Fibroblast of skin of scalp (primary cell): ENCODE data around the gene SYMPK.
A peak's percentile ranks its signal among the peaks of the same experiment; 100 is the strongest.

Experiments
- DNase-seq: peaks from one replicate; pipeline ENCODE4 v3.0.0-alpha.2; 2013

Gene SYMPK

DNA sequence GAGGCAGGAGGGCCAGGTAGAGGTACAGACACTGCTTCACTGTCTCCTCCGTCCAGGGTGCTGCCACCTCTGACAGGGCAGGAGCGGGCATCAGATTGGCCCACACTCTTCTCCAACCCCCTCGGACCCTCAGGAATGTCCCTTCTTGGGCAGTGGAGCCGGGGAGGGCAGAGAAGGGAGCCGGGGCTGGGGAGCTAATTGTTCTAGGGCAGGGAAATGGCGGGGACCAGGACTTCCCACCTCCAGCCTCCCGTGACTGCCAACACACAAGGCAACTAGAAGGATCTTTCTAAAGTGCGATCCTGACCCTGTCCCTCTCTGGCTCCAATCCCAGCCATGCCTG is 37.7 kb downstream of the SYMPK start:
- DNase-seq: no peak

GRCh38 chr19:45824531-45825262 is 38.2 kb downstream of the SYMPK start:
- no peak for DNase-seq

DNA sequence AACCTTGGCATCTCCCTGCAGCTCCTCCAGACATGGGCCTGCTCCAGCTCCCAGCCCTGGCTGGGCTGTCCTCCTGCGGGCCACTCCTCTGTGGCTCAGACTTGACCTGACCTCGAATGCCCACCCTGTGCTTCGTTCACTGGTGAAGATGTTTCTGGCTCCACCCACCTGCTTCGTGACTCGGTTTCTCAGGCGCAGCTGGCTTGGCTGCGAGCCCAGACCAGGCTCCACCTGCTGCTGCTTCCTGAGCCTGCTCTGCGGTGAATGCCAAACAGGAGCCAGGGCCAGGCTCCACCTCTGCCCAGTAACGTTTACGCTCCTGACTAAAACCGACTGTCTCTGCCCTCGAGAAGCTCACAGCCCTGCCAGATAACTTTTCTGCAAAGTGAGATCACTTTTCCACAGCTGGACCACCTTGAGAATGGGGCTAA is 38.9 kb downstream of the SYMPK start:
- DNase-seq: no peak

DNA sequence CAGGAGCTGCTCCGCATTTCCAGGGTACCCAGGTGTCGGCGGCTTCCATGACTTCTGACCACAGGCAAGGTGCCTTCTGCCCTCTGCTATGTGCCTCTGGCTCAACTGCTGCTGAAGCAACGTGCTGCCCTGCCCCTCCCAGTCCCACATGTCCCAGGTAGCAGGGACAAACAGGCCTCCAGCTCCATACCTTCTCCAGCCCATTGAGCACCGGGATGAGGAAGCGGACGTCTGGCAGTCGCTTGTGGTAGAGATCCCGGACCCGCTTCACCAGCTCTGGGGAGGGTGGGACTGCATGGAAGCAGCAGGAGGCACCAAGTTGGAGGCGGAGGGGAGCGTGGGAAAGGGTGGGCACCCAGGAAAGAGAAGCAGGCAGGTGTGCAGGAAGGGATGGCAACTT is 39.8 kb downstream of the SYMPK start:
- no peak for DNase-seq

DNA sequence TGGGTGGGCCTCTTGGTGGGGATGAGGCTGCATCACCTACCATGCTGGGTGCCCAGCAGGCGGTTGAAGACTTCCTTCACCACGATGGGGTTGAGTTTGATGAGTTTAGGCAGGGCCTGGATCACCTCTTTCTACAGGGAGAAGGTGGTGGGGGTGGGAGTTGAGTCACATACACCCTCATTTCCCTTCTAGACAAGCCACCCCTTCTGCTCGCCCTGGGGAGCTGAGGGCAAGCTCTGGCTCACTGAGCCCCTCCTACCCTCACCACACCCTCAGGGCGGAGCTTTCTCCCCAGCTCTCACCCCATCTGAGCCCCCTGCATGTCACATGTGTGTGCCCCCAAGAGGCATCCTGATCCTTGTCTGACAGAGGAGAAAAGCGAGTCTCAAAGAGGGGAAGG is 40.2 kb downstream of the SYMPK start:
- no peak for DNase-seq

DNA sequence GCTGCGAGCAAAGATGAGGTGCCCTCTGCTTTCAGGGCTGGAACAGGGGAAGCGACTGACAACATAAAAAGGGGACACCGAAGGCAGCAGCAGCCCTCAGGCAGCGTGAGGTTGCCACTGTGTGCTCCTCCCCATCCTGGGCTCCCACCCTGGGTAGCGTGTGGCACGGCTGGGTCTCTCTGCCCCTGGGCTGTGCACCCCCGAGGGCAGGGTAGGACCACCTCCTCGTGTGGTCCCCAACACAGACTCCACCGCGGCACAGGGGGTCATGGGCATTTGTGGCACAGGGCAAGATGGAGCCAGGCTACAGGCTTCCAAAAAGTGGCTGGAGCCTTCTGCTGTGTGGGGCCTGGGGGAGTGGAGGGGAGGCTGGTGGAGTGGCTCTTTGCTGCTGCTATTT is 41.4 kb downstream of the SYMPK start:
- DNase-seq: no peak

DNA sequence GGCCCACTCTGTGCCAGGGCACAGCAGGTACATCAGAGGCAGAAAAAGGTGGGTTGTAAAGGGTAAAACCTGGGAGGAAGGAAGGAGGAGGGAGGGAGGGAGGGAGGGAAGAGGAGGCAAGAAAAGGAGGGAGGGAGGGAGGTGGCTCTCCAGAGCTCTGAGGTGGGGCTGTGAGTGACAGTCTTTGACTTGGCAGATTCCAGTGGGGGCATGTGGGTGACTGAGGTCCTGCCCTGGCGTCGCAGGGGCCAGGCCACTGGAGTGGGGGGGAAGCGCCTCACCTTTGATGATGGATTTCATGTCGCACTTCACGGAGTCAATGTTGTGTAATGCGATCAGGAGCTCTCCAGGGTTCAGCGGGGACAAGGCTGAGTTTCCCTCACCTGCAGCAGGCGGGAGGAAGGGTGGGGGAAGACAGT is 41.8 kb downstream of the SYMPK start:
- no peak for DNase-seq

- no peak for DNase-seq
These were observed 42.4 kb downstream of the SYMPK start for GRCh38 chr19:45820413-45821102.

GRCh38 chr19:45819769-45820168 is 43.2 kb downstream of the SYMPK start:
- DNase-seq: no peak

GRCh38 chr19:45817725-45818301 is 45.1 kb downstream of the SYMPK start:
- DNase-seq: no peak

DNA sequence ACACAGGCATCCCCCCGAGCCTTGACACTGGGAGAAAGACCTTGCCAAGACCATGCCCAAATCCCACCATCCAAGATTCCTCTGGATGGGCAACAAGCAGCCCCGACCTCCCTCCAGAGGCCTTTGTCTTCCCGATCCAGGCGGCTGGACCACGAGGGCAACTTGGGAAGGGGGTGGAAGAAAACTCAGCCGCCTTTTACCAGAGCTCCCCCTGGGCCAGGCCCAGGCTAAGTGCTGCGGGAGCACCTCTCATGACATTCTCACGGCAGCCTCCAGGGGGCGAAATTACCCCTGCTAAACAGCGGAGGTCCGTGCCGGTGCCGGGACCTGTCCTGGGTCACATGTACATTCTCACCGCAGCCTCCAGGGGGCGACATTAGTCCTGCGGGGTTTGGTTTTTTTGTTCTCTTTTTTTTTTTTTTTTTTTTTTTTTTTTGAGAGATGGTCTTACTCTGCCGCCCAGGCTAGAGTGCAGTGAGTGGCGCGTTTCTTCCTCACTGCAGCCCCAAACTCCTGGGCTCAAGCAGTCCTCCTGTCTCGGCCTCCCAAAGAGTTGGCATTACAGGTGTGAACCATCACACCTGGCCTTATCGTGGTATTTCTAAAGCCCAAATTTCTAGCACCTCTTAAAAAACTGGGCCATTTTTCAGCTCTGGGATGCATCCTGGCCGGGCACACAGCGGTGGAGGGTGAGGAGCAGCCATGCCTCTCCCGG is 45.8 kb downstream of the SYMPK start:
- peak; percentile 94 for DNase-seq

DNA sequence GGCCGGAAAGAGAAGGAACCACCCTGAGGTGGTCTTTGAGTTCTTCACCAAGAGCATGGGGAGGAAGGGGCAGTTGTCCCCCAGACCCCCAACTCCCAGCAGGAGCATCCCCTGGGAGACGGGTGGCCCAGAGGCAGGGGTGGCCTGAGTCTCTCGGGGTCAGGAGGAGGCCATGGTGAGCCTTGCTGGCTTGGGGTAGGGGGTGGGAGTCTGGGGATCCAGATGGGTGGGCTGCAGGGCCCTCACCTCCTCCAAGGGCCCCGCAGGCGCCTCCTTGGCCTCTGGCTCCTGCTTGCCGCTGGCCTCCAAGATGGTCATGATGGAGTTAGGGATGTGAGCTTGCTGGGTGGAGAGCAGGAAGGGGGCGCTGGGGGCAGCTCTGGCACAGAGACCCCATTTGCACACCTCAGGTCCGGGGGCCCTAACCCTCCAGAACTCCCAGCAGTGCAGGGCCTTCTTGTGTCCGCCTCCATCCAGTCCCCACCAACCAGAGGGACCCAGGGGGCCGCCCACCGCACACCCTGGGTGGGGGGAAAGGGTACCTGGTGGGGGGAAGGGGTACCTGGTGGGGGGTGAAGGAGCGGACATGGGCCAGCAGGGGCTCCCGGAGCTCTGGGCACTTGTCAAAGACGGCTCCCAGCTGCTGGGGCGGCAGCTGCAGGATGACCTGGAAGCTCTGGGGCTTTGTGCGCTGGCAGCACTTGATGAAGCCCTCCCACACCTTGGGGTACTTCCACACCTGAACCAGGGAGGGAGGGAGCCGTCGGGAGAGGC is 46.5 kb downstream of the SYMPK start:
- DNase-seq: no peak

DNA sequence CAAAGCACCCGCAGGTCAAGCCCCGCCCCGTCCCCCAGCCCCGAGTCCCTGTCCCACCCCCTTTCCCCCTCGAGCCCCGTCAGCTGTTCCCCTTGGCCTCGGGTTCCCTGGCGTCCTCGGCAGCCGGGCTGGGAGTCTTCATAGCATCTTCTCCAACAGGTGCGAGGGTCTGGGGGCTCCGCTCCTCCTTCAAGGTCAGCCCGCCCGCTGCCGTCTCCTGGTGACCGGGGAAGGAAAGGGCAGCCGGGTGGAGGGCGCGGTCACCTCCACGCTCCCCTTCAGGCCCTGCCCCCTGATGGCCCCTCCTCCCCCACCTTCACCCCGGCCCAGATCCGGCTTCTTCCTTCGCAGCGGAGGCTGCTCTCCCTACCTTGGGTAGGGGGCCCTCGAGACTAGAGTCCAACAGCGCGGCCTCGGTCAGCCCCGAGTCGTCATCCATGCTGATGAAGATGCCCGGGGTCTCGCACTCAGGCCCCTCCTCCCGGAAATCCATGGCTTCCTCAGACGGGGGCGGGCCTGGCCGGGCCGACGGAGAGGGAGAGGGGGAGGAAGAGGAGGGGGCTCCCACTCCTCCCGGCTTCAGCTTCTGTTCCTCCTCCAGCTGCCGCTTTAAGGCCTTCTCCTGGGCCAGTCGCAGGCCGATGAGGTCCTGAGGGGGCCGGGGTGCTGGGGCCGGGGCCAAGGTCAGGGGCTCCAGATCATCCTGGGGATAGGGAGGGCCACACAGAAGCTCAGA is 47.3 kb downstream of the SYMPK start:
- no peak for DNase-seq

- no peak for DNase-seq
These were observed 48.0 kb downstream of the SYMPK start, which contains the start of gene RSPH6A for GRCh38 chr19:45814851-45815480. RSPH6A (minus strand) TSS chr19:45815308; CDS start chr19:45815176, 132 bp downstream.

DNA sequence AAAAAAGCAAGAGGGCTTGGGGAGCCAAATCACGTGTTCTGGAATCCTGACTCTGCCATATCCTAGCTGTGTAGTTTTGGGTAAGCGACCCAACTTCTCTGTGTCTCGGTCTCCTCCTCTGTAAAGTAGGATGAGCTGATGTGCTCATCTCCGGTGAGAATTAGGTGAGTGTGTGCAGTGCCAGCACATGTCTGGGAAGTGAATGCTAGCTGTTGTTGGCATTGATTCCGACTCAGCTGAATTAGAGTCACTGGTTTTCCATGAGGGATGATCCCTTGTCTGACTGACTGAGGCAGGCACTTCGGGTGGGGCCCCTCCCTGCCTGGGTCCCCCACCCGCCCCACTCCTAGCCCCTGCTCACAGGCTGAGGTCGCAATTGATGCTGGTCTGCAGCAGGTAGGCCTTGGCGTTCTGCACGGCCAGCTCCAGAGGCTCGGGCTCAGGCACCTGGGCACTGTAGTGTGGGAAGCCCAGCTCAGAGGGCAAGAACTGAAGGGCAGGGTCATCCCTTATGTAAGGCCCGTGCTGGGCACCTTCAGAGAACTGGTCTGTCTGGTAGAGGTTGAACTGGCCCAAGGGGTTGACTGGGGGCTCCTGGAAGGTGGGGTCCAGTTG is 48.7 kb downstream of the SYMPK start:
- no peak for DNase-seq

GRCh38 chr19:45812297-45812696 is 50.6 kb downstream of the SYMPK start:
- DNase-seq: no peak

DNA sequence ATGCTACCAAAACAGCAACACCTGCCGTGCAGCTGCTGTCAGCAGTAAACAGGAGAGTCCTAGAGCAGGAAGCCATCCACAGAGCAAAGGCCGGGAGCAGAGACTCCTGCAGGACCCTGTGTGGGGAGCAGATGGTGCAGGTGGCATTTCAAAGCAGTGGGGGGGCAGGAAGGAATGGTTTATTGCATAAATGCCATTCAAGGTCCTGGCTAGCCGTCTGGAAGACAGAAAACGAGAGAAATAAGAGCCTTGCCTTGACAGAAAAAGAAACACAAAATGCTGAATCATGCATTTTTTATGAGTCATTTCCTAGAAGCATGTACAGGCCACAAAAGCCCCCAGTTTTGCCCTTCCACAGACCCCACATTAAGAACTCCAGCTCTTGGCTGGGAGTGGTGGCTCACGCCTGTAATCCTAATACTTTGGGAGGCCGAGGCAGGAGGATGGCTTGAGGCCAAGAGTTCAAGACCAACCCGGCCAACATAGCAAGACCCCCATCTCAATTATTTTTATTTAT is 53.2 kb downstream of the SYMPK start:
- DNase-seq: peak; percentile 79

DNA sequence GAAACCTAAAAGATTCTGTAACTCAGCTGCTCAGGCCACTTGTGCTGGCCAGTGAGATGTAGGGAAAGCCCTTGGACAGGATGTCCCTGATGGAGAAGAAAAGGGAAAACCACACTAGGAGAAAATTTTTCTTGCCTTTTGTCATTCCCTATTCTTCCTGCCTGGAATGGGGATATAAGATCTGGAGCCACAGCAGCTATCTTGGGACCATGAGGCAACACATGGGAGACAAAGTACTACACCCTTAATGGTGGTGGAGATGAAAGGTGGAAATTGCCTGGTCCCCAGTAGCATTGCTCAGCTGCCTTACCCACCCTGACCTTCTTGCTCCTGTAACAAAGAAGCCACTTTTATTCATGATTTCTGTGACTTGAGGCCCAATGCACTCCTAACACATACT is 57.2 kb downstream of the SYMPK start:
- no peak for DNase-seq

- DNase-seq: no peak
These were observed 58.1 kb downstream of the SYMPK start for GRCh38 chr19:45804959-45805230.

GRCh38 chr19:45804140-45804958 is 58.6 kb downstream of the SYMPK start:
- no peak for DNase-seq
